Stimulated activated CD8-positive, alpha-beta memory T cell treated with anti-CD3 and anti-CD28 coated beads, Interleukin-7, amount 100 ng/mL, for 24 hours (primary cell): ENCODE data around the gene CDKN2AIP.
"Not testable (repeated sequence)": the region's sequence is repeated elsewhere in the genome, so short reads cannot be mapped to it uniquely, and the experiment has no call there.

Experiments used
- DNase-seq: peaks from one replicate; pipeline ENCODE4 v3.0.0-alpha.2; 2020; ENCODE audit warnings: low read depth

CDKN2AIP gene

GRCh38 chr4:183413234-183414200, 30.9 kb upstream of the CDKN2AIP start:
- no peak for DNase-seq

DNA sequence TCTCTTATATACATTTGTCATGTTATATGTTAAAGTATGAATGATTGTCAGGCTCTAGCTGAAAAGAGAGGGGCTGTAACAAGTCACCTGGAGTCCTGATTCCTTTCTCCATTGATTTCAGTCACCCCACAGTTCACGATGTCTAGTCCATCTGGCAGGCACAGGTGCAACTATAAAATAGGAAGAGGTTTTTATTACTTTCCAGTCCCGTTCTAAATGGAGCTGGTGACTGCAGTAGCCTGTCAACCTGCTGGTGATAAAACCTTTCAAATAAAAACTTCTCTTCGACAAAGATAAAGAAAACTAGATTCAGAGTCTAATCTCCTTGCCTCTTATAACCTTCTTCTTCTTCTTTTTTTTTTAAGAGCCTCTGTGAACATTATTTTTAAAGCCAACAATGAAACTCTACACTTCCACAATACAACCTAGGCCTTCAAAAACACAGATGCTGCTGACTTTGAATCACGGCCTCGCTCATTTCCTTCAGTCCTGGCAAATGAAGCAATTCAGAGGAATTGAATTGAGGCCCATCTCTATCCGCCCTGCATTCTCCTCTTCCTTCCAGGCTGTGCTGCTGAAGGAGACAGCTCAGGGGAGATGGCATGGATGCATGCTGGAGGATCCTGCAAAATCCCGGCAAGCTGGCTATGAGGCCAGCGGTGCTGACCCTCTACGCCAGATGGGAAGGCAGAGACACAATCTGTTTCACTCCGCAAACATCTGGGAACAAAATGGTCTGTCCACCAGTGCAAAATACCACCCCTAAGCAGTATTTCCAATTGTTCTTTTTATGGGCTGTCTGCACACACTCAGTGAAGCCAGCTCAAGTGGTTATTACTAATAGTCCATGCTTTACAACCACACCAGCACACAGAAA, 27.3 kb upstream of the CDKN2AIP start:
- no peak for DNase-seq

DNA sequence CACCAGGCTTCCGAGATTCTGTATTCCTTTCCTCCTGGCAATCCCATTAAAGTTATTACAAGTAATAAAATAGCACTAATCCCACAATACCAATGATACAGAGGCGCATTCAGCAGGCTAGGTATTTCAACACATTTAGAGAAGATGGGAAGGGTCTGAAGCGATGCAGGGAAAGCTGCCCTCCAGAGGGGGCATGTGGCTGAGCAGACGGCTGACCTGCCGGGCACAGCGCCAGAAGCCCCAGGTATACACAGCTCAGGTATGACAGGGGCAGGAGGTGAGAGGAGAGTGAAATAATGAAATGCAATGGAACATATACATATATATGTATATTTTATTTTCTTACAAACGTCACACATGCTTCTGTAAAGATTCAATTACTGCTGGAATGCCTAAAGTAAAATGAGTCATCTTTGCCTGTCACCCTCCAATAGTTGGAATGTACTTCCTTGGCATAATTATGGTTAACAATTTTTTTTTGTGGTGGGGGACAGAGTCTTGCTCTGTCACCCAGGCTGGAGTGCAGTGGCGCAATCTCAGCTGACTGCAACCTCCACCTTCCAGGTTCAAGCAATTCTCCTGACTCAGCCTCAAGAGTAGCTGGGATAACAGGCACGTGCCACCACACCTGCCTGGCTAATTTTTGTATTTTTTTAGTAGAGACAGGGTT, 21.3 kb upstream of the CDKN2AIP start:
- DNase-seq, result no peak

DNA sequence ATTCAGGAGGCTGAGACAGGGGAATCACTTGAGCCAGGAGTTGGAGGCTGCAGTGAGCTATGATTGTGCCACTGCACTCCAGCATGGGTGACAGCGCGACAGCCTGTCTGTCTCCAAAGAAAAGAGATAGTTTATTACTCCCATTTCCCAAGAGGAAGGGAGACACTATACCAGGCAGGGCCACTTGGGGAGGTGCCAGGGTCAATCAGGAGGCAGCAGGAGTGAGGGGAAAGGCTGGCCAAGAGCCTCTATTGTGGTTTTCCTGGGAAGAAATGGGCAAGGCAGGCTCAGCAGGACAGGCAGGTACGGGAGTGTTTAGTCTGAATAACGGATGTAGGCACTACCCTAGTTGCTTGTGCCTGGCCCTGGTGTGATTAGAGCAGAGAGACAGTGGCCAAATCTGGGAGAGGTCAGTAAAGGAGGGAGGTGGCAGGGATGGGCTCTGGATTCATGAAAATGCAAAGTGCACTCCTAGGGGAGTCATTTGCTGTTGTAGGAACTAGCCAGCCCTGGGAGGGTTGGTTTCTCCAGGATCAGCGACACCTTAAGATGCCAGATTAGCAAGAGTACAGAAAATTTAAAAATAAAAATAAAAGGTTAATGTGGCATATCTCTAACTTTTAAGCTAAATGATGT, 20.2 kb upstream of the CDKN2AIP start:
- no peak for DNase-seq

- DNase-seq, result no peak
Measured at GRCh38 chr4:183426507-183426906, 17.9 kb upstream of the CDKN2AIP start.

DNA sequence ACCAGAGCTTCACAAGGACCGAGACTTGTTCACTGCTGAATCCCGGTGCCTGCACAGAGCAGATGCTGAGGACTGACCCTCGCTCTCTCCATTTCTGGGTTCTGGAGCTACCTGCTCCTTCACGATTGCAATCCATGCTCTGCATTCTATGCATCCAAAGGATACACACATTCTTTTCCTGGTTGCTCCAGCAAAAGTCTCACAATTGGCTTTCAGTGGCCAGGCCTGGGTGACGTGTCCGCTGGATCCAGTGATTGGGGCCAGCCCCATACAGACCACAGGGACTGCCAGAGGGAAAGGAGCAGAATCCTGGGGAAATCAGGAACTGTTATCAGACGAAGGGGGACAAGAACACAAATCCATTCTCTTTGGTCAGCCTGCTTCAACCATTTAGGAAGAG, 14.9 kb upstream of the CDKN2AIP start:
- DNase-seq, result no peak

DNA sequence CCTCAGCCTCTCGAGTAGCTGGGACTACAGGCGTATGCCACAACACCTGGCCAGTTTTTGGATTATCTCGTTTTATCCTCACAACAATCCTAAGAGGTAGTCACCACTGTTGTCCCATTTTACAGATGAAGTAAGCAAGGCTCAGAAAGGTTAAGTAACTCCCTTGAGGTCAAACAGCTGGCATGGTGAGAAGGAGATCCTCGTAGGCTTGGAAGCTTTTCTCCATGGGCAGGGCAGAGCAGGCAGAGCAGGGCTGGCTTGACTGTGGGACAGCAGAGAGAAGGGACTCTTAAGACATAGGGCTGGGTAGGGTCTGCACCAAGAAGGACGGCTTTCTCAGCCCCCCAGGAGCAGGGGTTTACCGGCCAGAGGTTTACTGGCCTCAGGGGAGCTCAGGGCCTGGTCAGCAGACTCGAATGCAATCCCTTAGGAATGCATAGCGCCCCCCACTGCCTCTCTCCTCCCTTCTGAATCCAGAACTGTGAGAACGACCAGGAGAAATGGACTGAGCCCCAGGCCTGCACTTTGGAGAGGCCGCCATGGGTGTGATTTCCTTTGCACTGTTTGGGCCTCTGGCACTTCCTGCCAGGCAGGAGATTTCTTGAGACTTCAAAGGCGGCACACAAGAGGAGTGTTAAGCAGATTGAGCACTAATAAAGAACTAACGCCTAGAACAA, 14.0 kb upstream of the CDKN2AIP start:
- no peak for DNase-seq

- no peak for DNase-seq
Measured at GRCh38 chr4:183430994-183431347, 13.5 kb upstream of the CDKN2AIP start.

GRCh38 chr4:183431614-183432013, 12.8 kb upstream of the CDKN2AIP start:
- no peak for DNase-seq

DNA sequence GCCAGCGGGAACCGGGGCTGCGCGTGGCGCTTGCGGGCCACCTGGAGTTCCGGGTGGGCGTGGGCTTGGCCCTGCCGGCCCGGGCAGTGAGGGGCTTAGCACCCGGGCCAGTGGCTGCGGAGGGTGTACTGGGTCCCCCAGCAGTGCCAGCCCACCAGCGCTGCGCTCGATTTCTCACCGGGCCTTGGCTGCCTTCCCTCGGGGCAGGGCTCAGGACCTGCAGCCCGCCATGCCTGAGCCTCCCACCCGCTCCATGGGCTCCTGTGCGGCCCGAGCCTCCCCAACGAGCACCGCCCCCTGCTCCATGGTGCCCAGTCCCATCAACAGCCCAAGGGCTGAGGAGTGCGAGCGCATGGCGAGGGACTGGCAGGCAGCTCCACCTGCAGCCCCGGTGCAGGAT, 11.3 kb upstream of the CDKN2AIP start:
- DNase-seq, result not testable (repeated sequence)

- no peak for DNase-seq
Measured at GRCh38 chr4:183434264-183434663, 10.2 kb upstream of the CDKN2AIP start.

- DNase-seq, result no peak
Measured at GRCh38 chr4:183434666-183435190, 9.7 kb upstream of the CDKN2AIP start.

GRCh38 chr4:183435803-183436202, 8.6 kb upstream of the CDKN2AIP start:
- DNase-seq, result no peak

DNA sequence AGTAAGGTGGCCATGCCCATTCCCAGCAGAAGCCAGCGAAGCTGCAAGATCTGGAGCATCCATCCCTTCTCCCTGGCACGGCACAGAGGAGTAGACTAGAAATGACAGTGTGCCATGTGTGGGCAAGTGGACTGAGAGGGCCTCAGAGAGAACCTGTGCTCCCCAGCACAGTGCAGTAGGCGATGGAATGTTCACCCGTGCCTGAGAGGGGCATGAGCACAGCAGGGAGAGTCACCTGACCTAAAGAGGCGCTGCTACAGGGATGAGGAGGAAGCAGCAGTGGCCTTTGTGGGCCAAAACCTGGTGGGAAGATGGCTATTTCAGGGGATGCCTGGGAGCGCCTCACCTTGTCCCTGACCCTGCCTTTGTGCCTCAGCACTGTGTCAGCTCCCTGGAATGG, 8.0 kb upstream of the CDKN2AIP start:
- DNase-seq, result no peak

- DNase-seq, result no peak
Measured at GRCh38 chr4:183437452-183437851, 7.0 kb upstream of the CDKN2AIP start.

DNA sequence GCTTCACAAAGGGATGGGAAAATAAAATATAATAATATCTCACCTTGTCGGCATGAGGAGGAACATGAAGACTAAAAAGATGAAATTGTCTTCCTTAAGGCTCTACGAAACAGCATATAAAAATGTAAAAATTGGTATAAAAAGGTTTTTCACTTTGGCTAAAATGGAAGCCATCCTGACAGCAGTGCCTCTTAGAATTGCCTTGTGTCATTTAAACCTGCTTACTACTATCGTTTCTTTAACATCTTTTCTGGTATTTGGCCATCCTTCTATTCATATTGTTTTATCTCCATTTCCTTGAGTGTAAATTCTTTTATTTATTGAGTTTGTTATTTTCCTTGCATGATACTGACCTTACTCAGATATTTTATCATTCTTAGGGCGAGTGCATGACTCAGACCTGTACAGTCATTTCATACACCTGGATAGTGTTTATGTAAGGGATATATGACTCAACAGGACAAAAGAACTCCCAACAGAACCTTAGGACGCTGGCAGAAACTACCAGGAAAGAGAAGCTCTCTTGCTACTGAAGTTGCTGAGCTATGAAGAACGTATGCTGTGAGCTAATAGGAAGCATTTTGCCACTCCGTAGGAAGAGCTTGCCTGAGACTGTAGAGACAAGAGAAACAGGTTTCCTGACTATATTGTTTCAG, 5.8 kb upstream of the CDKN2AIP start:
- no peak for DNase-seq

DNA sequence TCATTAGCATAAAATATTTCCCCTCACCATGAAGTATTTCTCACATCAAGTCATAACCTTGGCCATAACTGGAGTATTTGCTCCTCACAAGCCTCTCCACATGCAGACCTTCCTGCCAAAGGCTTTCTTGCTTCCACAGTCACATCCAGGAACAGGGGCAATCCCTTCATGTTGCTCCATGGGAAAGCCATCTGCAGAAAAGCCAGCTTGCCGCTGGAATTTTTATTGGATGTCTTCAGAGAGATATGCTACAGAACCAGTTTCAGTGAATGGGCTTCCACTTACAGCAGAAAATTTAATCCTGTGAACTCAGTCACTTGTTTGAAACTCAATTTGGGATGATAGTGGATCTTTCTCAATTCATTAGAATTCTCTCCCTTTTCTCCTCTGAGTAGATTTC, 3.2 kb upstream of the CDKN2AIP start:
- DNase-seq, result no peak

- peak; percentile 12 for DNase-seq
Measured at GRCh38 chr4:183443655-183444213, 702 bp upstream of the CDKN2AIP start.

GRCh38 chr4:183445097-183445428, 627 bp downstream of the CDKN2AIP start:
- no peak for DNase-seq

DNA sequence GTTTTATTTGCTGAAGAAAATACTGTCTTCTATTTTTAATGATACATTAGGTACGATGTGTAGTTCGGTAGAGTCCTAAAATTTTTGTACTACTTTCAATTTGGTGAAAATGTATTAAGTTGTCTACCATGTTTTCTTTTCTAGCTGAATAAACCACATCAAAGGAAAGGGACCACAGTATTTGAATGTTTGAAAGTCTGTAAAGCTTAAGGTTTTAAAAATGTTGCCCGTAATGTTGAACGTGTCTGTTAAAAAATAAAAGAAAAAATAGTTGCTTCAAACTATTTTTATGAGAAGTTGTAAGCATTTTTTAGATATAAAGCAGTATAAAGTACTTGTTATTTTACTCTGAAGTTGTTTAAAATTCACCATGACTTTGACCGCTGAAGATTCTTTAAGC, 3.2 kb downstream of the CDKN2AIP start:
- DNase-seq, result no peak
